Fibroblast of mammary gland (primary cell): ENCODE data around the gene GALNT17.

ENCODE experiments used
- DNase-seq: peaks from one replicate; pipeline ENCODE4 v3.0.0-alpha.2; 2010; ENCODE audit warnings: low read depth
- H3K4me3 ChIP-seq: 2 replicates; pipeline ENCODE4 v1.5.1; 2011; ENCODE audit warnings: low read depth, mild to moderate bottlenecking, low read length, moderate library complexity; ENCODE audit not compliant: control insufficient read depth
- CTCF ChIP-seq: conservative IDR thresholded peaks from 2 replicates; pipeline ENCODE4 v1.5.1; 2011; ENCODE audit warnings: low read depth, low read length, inconsistent platforms; ENCODE audit not compliant: control insufficient read depth, insufficient read depth

GALNT17 gene

DNA sequence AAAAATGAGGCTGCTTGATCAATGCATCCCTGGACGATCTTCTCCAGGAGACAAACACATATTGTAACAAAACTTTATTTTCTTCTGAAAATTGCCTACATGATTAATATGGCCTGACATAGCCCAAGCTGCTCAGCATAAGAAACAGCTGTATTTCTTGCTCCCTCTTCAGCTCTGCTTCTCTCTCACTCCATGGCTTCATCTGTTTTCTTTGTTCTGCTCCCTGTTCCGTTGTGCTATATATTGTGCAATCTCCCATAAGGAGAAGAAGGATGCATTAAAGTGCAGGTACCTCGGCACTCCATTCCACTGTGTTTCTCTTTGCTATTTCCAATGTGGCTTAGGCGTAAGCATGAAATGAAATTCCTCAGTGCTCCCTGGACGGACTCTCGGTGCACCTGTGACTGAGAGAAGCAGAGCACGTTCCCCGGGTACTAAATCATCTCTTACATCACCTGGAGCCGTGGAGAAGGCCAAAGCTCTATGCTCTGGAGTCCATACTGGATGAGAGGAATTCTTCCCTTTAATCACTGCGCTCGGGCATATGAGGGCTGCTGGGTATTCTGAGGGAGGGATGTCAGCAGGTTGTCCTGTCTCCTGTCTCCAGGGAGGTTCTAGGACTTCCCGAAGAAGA is 254.3 kb downstream of the GALNT17 start:
- no peak for DNase-seq
- H3K4me3 ChIP-seq: no peak overlapping the region
- no peak for TF ChIP-seq CTCF

GRCh38 chr7:71388181-71388580 is 256.2 kb downstream of the GALNT17 start:
- no peak overlapping the region for H3K4me3 ChIP-seq
- DNase-seq: no peak
- no peak for TF ChIP-seq CTCF

GRCh38 chr7:71389976-71390375 is 258.0 kb downstream of the GALNT17 start:
- H3K4me3 ChIP-seq: no peak overlapping the region
- no peak for TF ChIP-seq CTCF
- DNase-seq: no peak

DNA sequence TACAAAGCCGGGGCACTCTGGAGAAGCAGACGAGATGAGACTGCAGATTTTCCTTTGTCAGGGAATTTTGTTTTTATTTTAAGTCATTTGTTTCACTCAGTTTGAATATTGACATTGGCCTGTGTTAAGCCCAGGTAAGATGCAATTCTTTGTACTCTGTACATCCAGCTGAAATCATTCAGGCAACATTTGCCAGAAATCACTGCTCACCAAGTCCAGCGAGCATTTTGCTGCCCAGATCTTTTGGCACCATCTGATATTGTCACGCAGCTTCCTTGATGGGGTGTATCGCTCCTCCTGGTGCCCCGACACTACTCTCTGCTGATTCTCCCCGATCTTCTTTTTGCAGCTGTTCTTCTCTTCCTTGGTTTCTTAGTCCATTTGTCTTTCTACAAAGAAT is 261.7 kb downstream of the GALNT17 start:
- no peak for TF ChIP-seq CTCF
- H3K4me3 ChIP-seq: no peak overlapping the region
- no peak for DNase-seq

DNA sequence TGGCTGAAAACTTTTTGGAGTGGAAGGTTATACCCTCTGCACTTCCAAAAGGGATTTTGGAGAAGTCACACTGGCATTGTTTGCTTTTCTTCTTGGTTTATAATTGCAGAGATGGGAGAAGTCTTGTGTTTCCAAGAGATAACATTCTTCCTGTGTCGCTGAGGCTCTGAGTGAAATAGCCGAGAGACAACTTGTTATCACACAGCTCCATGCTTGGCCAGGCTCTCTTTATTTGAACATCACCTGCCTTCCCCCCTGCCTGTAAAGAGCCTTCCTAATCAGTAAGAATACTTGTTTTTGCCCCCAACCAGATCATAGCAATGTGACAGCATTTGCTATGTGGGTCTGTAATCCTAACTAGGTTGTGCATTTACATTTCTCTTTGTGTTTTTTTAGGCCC is 270.7 kb downstream of the GALNT17 start:
- no peak for TF ChIP-seq CTCF

GRCh38 chr7:71403202-71403946 is 271.4 kb downstream of the GALNT17 start:
- H3K4me3 ChIP-seq: no peak overlapping the region
- TF ChIP-seq CTCF: no peak
- DNase-seq: no peak

More for the DNA sequence above, 270.7 kb downstream of the GALNT17 start:
- no peak overlapping the region for H3K4me3 ChIP-seq
- no peak for DNase-seq
